Hepatocyte (in vitro differentiated cells): ENCODE measurements around the gene CHKB. TPM values are rescaled to one million over a fixed set of nuclear protein-coding genes. Genes with fewer than 3 reads are reported as not detected.
A peak's percentile ranks its signal among the peaks of the same experiment; 100 is the strongest.

ENCODE experiments used
- DNase-seq: peaks from one replicate; pipeline ENCODE4 v3.0.0-alpha.2; 2016; ENCODE audit warnings: low spot score
- H2AFZ ChIP-seq: fragments of 200-600 bp; sonication (generic); 2 replicates; pipeline ENCODE4 v1.6.0; 2016; ENCODE audit warnings: antibody characterized with exemption, mild to moderate bottlenecking
- H3K27ac ChIP-seq: fragments of 200-600 bp; sonication (generic); 2 replicates; pipeline ENCODE4 v1.5.1; 2016; ENCODE audit warnings: mild to moderate bottlenecking
- H3K27me3 ChIP-seq: fragments of 200-600 bp; sonication (generic); 2 replicates; pipeline ENCODE4 v1.6.1; 2016
- H3K36me3 ChIP-seq: fragments of 200-600 bp; sonication (generic); replicated peaks from 2 replicates; pipeline ENCODE4 v1.5.1; 2016; ENCODE audit warnings: low read depth; ENCODE audit not compliant: insufficient read depth
- H3K4me1 ChIP-seq: fragments of 200-600 bp; sonication (generic); 2 replicates; pipeline ENCODE4 v1.5.1; 2016; ENCODE audit warnings: mild to moderate bottlenecking, moderate library complexity; ENCODE audit not compliant: insufficient read depth
- H3K4me2 ChIP-seq: fragments of 200-600 bp; sonication (generic); 2 replicates; pipeline ENCODE4 v1.6.0; 2016
- H3K4me3 ChIP-seq: fragments of 200-600 bp; sonication (generic); 2 replicates; pipeline ENCODE4 v1.5.1; 2016; ENCODE audit warnings: mild to moderate bottlenecking
- H3K79me2 ChIP-seq: fragments of 200-600 bp; sonication (generic); 2 replicates; pipeline ENCODE4 v1.6.0; 2017; ENCODE audit warnings: mild to moderate bottlenecking
- H3K9me2 ChIP-seq: fragments of 200-600 bp; sonication (generic); replicated peaks from 2 replicates; pipeline ENCODE4 v1.6.0; 2017; ENCODE audit warnings: mild to moderate bottlenecking; ENCODE audit not compliant: insufficient read depth
- H3K9me3 ChIP-seq: fragments of 200-600 bp; sonication (generic); 2 replicates; pipeline ENCODE4 v1.5.1; 2016; ENCODE audit warnings: low read depth, mild to moderate bottlenecking
- H4K20me1 ChIP-seq: fragments of 200-600 bp; sonication (generic); 2 replicates; pipeline ENCODE4 v1.6.0; 2016; ENCODE audit warnings: mild to moderate bottlenecking; ENCODE audit not compliant: insufficient read depth, poor library complexity, severe bottlenecking
- EZH2 ChIP-seq: fragments of 200-600 bp; sonication (generic); IDR thresholded peaks from 2 replicates; pipeline ENCODE4 v1.6.1; 2016; ENCODE audit warnings: antibody characterized with exemption, mild to moderate bottlenecking, borderline replicate concordance
- EZH2phosphoT487 ChIP-seq: fragments of 200-600 bp; sonication (generic); IDR thresholded peaks from one replicate; pipeline ENCODE4 v1.6.1; 2018; ENCODE audit warnings: antibody characterized with exemption, mild to moderate bottlenecking, low read depth, moderate library complexity; ENCODE audit not compliant: unreplicated experiment, severe bottlenecking
- WGBS: methylation state at CpG from one replicate; pipeline ENCODE4 v1.1.6; 2016; ENCODE audit warnings: low lambda C conversion rate; ENCODE audit errors: missing lambda C conversion rate; 5-methylcytosine and 5-hydroxymethylcytosine counted together
- polyA plus RNA-seq: library from polyadenylated mRNA; unstranded; fragments of >200 nt; fragmentation: Nextera tagmentation; extraction: Ambion mirVana; gene quantifications from 2 replicates; pipeline ENCODE4 v1.2.1, GENCODE V29; 2016
- total RNA-seq: library from RNA; depleted of rRNA; stranded (reverse); fragments of >200 nt; gene quantifications from 2 replicates; pipeline ENCODE4 v1.2.3, GENCODE V29; 2014
- TF ChIP-seq, protein P1 (sequence below): fragments of 200-600 bp; sonication (generic); IDR thresholded peaks from 2 replicates; pipeline ENCODE4 v1.5.1; 2016; ENCODE audit warnings: antibody characterized with exemption, mild to moderate bottlenecking; ENCODE audit not compliant: poor library complexity

Gene CHKB
- total and polyA plus RNA-seq, 2 experiments from 2014 or later = 54.9 to 89.7 TPM

DNA sequence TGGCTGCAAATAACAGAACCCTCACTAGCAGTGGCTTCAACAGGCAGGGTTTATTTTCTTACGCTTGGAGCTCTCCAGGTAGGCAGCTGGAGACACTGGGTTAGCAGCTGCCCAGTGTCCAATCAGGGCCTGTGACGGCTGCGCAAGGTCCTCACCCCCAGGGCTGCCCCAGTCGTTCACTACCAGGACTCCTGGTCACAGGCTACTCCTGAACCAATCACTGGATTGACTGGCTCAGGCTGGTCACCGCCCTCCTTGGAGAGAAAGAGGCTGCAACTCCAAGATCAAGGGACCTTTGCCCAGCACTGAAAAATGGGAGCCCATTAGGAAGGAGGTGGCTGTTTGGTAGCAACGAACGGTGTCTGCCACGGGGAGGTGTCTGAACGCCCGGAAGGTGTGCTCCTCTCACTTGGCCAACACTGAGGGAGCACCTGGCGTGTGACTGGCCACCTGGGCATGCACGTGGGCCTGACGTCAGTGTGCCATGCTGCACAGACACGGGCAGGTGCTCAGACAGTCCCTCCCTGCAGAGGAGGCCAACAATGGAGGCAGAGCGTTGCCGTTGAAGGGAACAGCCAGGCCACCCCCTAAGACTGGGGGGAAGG, 40.2 kb upstream of the CHKB start:
- Histone ChIP-seq H3K4me3 (no peak overlapping the region), H4K20me1 (no peaks in the 10 kb centered on the region), H3K27me3 (no peaks in the 10 kb centered on the region), H3K4me1 (no peaks in the 10 kb centered on the region), H3K4me2 (no peak overlapping the region), H3K27ac (no peak overlapping the region), H3K79me2 (no peaks in the 10 kb centered on the region), H3K9me2 (no peaks in the 10 kb centered on the region), H2AFZ (no peak overlapping the region), H3K9me3 (no peaks in the 10 kb centered on the region), H3K36me3 (no peaks in the 10 kb centered on the region)
- DNase-seq = no peak
- 84% methylated on average over 16 of the region's 16 CpGs for WGBS
- TF ChIP-seq EZH2 (no peak), EZH2phosphoT487 (no peak)
- TF ChIP-seq, protein P1, sequence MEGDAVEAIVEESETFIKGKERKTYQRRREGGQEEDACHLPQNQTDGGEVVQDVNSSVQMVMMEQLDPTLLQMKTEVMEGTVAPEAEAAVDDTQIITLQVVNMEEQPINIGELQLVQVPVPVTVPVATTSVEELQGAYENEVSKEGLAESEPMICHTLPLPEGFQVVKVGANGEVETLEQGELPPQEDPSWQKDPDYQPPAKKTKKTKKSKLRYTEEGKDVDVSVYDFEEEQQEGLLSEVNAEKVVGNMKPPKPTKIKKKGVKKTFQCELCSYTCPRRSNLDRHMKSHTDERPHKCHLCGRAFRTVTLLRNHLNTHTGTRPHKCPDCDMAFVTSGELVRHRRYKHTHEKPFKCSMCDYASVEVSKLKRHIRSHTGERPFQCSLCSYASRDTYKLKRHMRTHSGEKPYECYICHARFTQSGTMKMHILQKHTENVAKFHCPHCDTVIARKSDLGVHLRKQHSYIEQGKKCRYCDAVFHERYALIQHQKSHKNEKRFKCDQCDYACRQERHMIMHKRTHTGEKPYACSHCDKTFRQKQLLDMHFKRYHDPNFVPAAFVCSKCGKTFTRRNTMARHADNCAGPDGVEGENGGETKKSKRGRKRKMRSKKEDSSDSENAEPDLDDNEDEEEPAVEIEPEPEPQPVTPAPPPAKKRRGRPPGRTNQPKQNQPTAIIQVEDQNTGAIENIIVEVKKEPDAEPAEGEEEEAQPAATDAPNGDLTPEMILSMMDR = no peak

DNA sequence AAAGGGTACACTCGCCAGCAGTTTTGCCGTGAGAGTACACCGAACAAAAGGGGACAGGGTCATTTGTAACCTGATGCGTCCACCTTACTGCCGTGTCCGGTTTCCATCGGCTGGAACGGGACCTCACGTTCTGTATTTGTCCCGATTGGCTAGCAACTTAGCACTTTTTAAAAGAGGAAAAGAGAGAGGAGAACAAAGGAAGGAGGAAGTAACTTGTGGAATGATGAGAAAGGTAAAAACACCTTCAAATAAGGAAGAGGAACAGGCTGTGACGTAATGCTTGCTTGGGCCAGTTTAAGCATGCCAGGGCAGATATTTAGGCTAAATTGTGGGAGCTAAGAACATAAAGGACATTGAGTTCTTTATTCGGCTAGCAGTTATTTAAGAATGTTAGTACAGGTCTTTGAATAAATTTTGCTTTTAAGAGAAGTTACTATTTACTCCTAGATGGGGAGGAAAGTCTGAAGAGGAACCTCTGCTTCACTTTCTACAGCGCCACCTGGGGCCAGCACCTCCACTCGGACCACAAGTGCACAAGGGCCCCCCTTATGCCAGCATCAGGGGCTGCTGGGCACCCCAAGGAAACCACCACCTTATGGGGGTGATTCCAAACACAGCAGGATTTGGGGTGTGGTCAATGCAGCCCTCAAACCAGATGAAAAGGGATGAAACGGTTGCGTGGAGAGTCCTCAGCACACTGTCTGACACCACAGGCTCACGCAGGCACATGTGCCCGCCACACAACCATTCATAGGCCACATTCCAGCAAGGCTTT, 39.5 kb upstream of the CHKB start:
- no peaks in the 10 kb centered on the region for H3K36me3 ChIP-seq
- H3K9me2 ChIP-seq = no peaks in the 10 kb centered on the region
- no peak for TF ChIP-seq EZH2phosphoT487
- no peak for TF ChIP-seq EZH2
- TF ChIP-seq, protein P1 = peak; percentile 16
- H3K4me2 ChIP-seq = peak overlapping the region; percentile 67
- no peak for DNase-seq
- H3K79me2 ChIP-seq = no peaks in the 10 kb centered on the region
- H2AFZ ChIP-seq = no peak overlapping the region
- H3K4me3 ChIP-seq = no peak overlapping the region
- WGBS = 52% methylated on average over 18 of the region's 18 CpGs
- no peaks in the 10 kb centered on the region for H3K4me1 ChIP-seq
- no peaks in the 10 kb centered on the region for H4K20me1 ChIP-seq
- H3K9me3 ChIP-seq = no peaks in the 10 kb centered on the region
- H3K27ac ChIP-seq = no peak overlapping the region
- no peaks in the 10 kb centered on the region for H3K27me3 ChIP-seq

DNA sequence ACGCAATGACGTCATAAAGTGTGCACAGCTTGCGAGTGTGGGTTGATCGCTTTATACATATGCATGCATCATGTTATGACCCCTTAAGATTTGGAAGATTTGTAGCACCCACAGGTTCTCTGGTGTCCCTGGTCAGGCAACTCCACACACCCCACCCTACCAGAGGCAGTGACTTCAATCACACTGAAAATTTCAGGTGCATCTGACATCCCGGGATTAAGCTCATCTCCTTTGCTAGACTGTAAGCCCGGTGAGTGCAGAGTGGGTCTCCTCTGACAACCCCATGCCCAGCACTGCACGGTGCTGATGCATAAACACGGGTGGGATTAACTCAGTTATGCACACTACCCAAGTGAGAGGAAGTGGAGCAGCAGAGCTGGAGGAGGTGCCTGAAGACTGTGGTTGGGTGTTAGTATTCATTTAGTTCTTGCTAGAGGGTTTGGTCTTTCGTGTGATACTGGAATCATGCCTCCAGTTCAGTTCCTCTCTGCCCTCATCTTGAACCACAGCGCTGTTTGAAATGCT, 38.8 kb upstream of the CHKB start:
- H2AFZ ChIP-seq = no peak overlapping the region
- H3K27me3 ChIP-seq = no peaks in the 10 kb centered on the region
- H4K20me1 ChIP-seq = no peaks in the 10 kb centered on the region
- H3K4me2 ChIP-seq = peak overlapping the region; percentile 67
- TF ChIP-seq EZH2phosphoT487 = no peak
- TF ChIP-seq, protein P1 = no peak
- no peak for TF ChIP-seq EZH2
- no peaks in the 10 kb centered on the region for H3K9me3 ChIP-seq
- H3K79me2 ChIP-seq = no peaks in the 10 kb centered on the region
- 59% methylated on average over 10 of the region's 10 CpGs for WGBS
- DNase-seq = no peak
- H3K4me3 ChIP-seq = no peak overlapping the region
- no peak overlapping the region for H3K27ac ChIP-seq
- no peaks in the 10 kb centered on the region for H3K4me1 ChIP-seq
- H3K9me2 ChIP-seq = no peaks in the 10 kb centered on the region
- no peaks in the 10 kb centered on the region for H3K36me3 ChIP-seq
